Measurements from ENCODE around the gene ARHGAP31. TPM values are rescaled to one million over a fixed set of nuclear protein-coding genes. Genes with fewer than 3 reads are reported as not detected.

The ARHGAP31 gene
- total RNA-seq, 1 donor from 2014 or later = 48.1 TPM

DNA sequence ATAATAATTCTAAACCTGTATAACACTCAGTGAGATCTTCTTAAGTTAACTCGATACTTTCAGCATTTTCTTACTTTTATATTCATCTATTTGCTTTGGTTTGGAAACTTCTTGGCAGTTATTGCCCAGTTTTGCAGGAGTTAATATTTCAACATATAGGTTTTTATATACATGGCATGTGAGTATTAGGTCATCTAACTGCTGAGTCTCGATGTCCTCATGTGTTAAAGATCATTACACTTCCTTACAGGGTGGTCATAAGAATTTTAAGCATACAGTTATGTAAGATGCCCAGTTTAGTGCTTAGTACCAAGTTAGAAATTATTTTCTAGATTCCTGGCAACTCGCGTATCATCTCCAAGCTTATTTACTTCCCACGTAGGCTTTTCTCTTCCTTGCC is 106.3 kb downstream of the ARHGAP31 start:
- no peaks in the 10 kb centered on the region for H3K4me1 ChIP-seq (ENCODE audit: insufficient read depth, low read length)
- H3K9me3 ChIP-seq (ENCODE audit: insufficient read depth, low read depth, low read length) = no peaks in the 10 kb centered on the region
- H3K4me3 Mint-ChIP-seq (ENCODE audit: unreplicated experiment) = no peak overlapping the region
- FAIRE-seq (no peak), DNase-seq (ENCODE audit: low read depth) (no peak)
- no peak for TF ChIP-seq CTCF (IDR thresholded peaks at IDR 0.05; ENCODE audit: insufficient read depth, low read depth, low read length)
- no peak for TF ChIP-seq EZH2 (IDR thresholded peaks at IDR 0.05; ENCODE audit: insufficient read depth, low read length)
- no peaks in the 10 kb centered on the region for H3K27me3 ChIP-seq (ENCODE audit: insufficient read depth, low read length)
- no peaks in the 10 kb centered on the region for H3K9me3 Mint-ChIP-seq (ENCODE audit: unreplicated experiment)
- no peaks in the 10 kb centered on the region for H3K79me2 ChIP-seq (ENCODE audit: insufficient read depth, low read length)
- peaks cover 57% of the 10 kb centered on the region for H3K36me3 ChIP-seq (ENCODE audit: insufficient read depth, low read length)
- no peak overlapping the region for H3K27ac ChIP-seq (ENCODE audit: low read depth, low read length)
- no peak overlapping the region for H3K4me3 ChIP-seq (ENCODE audit: insufficient read depth, low read depth, low read length)
- H3K4me1 Mint-ChIP-seq (ENCODE audit: low read depth, unreplicated experiment) = peaks cover 8% of the 10 kb centered on the region
- H3K27me3 Mint-ChIP-seq (ENCODE audit: low read depth, unreplicated experiment) = no peaks in the 10 kb centered on the region
- no peak overlapping the region for H3K9ac ChIP-seq (ENCODE audit: low read length)
- H3K27ac Mint-ChIP-seq (ENCODE audit: unreplicated experiment) = no peak overlapping the region
- peaks cover 27% of the 10 kb centered on the region for H3K36me3 Mint-ChIP-seq (ENCODE audit: low read depth, unreplicated experiment)
- H3K4me2 ChIP-seq (ENCODE audit: low read length) = no peak overlapping the region
- peaks cover 3% of the 10 kb centered on the region for H4K20me1 ChIP-seq (ENCODE audit: insufficient read depth, low read length)
- no peak overlapping the region for H2AFZ ChIP-seq (ENCODE audit: low read depth, low read length)

DNA sequence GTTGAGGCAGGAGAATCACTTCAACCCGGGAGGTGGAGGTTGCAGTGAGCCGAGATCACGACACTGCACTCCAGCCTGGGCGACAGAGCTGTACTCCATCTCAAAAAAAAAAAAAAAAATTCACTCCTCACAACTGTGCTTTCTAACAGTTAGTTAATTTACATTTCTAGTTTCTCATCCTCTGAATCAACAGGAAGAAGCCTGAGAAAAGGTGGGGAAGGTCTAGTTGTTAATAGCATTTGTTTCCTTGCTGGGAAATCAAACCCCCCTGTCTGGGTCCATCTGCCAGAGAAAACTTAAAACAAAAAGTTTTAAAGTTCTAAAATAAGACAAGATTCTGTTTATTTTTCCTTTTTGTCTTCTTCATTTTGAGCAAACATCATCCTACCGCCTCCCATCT is 106.9 kb downstream of the ARHGAP31 start:
- no peak overlapping the region for H3K9ac ChIP-seq (ENCODE audit: low read length)
- H3K27me3 ChIP-seq (ENCODE audit: insufficient read depth, low read length) = no peaks in the 10 kb centered on the region
- H3K27me3 Mint-ChIP-seq (ENCODE audit: low read depth, unreplicated experiment) = no peaks in the 10 kb centered on the region
- peaks cover 24% of the 10 kb centered on the region for H3K36me3 Mint-ChIP-seq (ENCODE audit: low read depth, unreplicated experiment)
- no peak for TF ChIP-seq EZH2 (IDR thresholded peaks at IDR 0.05; ENCODE audit: insufficient read depth, low read length)
- no peak for TF ChIP-seq CTCF (IDR thresholded peaks at IDR 0.05; ENCODE audit: insufficient read depth, low read depth, low read length)
- DNase-seq (ENCODE audit: low read depth) (no peak), FAIRE-seq (no peak)
- H3K27ac Mint-ChIP-seq (ENCODE audit: unreplicated experiment) = no peak overlapping the region
- H3K4me1 Mint-ChIP-seq (ENCODE audit: low read depth, unreplicated experiment) = peaks cover 9% of the 10 kb centered on the region
- H4K20me1 ChIP-seq (ENCODE audit: insufficient read depth, low read length) = peaks cover 9% of the 10 kb centered on the region
- H2AFZ ChIP-seq (ENCODE audit: low read depth, low read length) = no peak overlapping the region
- no peak overlapping the region for H3K4me3 Mint-ChIP-seq (ENCODE audit: unreplicated experiment)
- no peaks in the 10 kb centered on the region for H3K9me3 Mint-ChIP-seq (ENCODE audit: unreplicated experiment)
- H3K79me2 ChIP-seq (ENCODE audit: insufficient read depth, low read length) = no peaks in the 10 kb centered on the region
- H3K4me1 ChIP-seq (ENCODE audit: insufficient read depth, low read length) = no peaks in the 10 kb centered on the region
- no peak overlapping the region for H3K4me3 ChIP-seq (ENCODE audit: insufficient read depth, low read depth, low read length)
- no peak overlapping the region for H3K27ac ChIP-seq (ENCODE audit: low read depth, low read length)
- H3K4me2 ChIP-seq (ENCODE audit: low read length) = no peak overlapping the region
- H3K9me3 ChIP-seq (ENCODE audit: insufficient read depth, low read depth, low read length) = no peaks in the 10 kb centered on the region
- H3K36me3 ChIP-seq (ENCODE audit: insufficient read depth, low read length) = peaks cover 51% of the 10 kb centered on the region

GRCh38 chr3:119401503-119402440 is 107.6 kb downstream of the ARHGAP31 start:
- Histone ChIP-seq H3K4me1 (ENCODE audit: insufficient read depth, low read length) (no peaks in the 10 kb centered on the region), H3K27ac (ENCODE audit: low read depth, low read length) (no peak overlapping the region), H3K4me3 (ENCODE audit: insufficient read depth, low read depth, low read length) (no peak overlapping the region), H4K20me1 (ENCODE audit: insufficient read depth, low read length) (peaks cover 9% of the 10 kb centered on the region), H3K36me3 (ENCODE audit: insufficient read depth, low read length) (peaks cover 50% of the 10 kb centered on the region), H3K79me2 (ENCODE audit: insufficient read depth, low read length) (no peaks in the 10 kb centered on the region), H3K9ac (ENCODE audit: low read length) (no peak overlapping the region), H3K4me2 (ENCODE audit: low read length) (no peak overlapping the region), H3K9me3 (ENCODE audit: insufficient read depth, low read depth, low read length) (no peaks in the 10 kb centered on the region), H3K27me3 (ENCODE audit: insufficient read depth, low read length) (no peaks in the 10 kb centered on the region), H2AFZ (ENCODE audit: low read depth, low read length) (no peak overlapping the region)
- Mint-ChIP-seq H3K27me3 (ENCODE audit: low read depth, unreplicated experiment) (no peaks in the 10 kb centered on the region), H3K27ac (ENCODE audit: unreplicated experiment) (no peak overlapping the region), H3K36me3 (ENCODE audit: low read depth, unreplicated experiment) (peaks cover 27% of the 10 kb centered on the region), H3K4me1 (ENCODE audit: low read depth, unreplicated experiment) (peaks cover 9% of the 10 kb centered on the region), H3K4me3 (ENCODE audit: unreplicated experiment) (no peak overlapping the region), H3K9me3 (ENCODE audit: unreplicated experiment) (no peaks in the 10 kb centered on the region)
- no peak for TF ChIP-seq EZH2 (IDR thresholded peaks at IDR 0.05; ENCODE audit: insufficient read depth, low read length)
- TF ChIP-seq CTCF (IDR thresholded peaks at IDR 0.05; ENCODE audit: insufficient read depth, low read depth, low read length) = no peak
- DNase-seq (ENCODE audit: low read depth) = no peak
- no peak for FAIRE-seq
